Measurements from ENCODE around the gene THOC1.

DNA sequence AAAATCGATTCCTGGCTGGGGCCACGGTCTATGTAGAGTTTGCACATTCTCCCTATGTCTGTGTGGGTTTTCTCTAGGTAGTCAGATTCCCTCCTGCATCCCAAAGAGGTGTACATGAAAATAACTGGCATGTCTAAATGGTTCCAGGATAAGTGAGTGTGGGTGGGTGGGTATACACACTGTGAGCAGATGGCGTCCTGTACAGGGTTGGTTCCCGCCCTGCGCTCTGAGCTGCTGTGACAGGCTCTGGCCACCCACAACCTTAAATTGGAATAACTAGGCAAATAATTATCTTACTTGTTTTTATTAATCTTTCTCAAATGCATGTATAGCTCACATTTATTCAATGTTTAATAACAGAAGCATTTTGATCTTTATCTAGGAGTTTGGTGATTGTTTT, 16.3 kb downstream of the THOC1 start:
- TF ChIP-seq CTCF (IDR thresholded peaks at IDR 0.05; ENCODE audit: extremely low read depth in 1 of 2, insufficient read depth in 1 of 2, low read depth in 1 of 2, low read length in 2 of 2) = no peak
- no peak for TF ChIP-seq POLR2A (IDR thresholded peaks at IDR 0.05; ENCODE audit: low read depth, low read length)
- no peak for TF ChIP-seq EZH2 (IDR thresholded peaks at IDR 0.05; ENCODE audit: borderline replicate concordance, low read depth, low read length, severe bottlenecking)
- no peak for TF ChIP-seq POLR2AphosphoS5 (IDR thresholded peaks at IDR 0.05; ENCODE audit: insufficient read depth, low read depth, low read length)
- TF ChIP-seq MYC (IDR thresholded peaks at IDR 0.05; ENCODE audit: low read depth, low read length) = no peak
- no peak for TF ChIP-seq JUN (IDR thresholded peaks at IDR 0.05; ENCODE audit: borderline replicate concordance, insufficient read depth, insufficient read length, low read depth)
- no peak for TF ChIP-seq FOS (IDR thresholded peaks at IDR 0.05; ENCODE audit: borderline replicate concordance, insufficient read depth, low read length)
- TF ChIP-seq, protein P1, sequence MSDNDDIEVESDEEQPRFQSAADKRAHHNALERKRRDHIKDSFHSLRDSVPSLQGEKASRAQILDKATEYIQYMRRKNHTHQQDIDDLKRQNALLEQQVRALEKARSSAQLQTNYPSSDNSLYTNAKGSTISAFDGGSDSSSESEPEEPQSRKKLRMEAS (IDR thresholded peaks at IDR 0.05; ENCODE audit: insufficient read depth, insufficient read length) = no peak
